DOHH2 (cell line): ENCODE measurements around the gene TRPV4.

Experiments used
- H3F3A ChIP-seq: fragments of 200-600 bp; sonication (generic), shearing (Covaris generic); 2 replicates; pipeline ENCODE4 v1.6.0; 2016; ENCODE audit warnings: antibody characterized with exemption, mild to moderate bottlenecking; ENCODE audit not compliant: control insufficient read depth, insufficient read depth
- H3K27ac ChIP-seq: fragments of 200-600 bp; sonication (generic); 2 replicates; pipeline ENCODE4 v1.5.1; 2014; ENCODE audit warnings: low read depth, mild to moderate bottlenecking, low read length, moderate library complexity
- H3K27me3 ChIP-seq: fragments of 200-600 bp; sonication (generic); 2 replicates; pipeline ENCODE4 v1.6.1; 2014; ENCODE audit warnings: mild to moderate bottlenecking, low read length, mixed read lengths; ENCODE audit not compliant: control insufficient read depth
- H3K36me3 ChIP-seq: fragments of 200-600 bp; sonication (generic); 2 replicates; pipeline ENCODE4 v1.6.1; 2014; ENCODE audit warnings: mild to moderate bottlenecking, low read length, moderate library complexity, mixed read lengths; ENCODE audit not compliant: control insufficient read depth
- H3K4me1 ChIP-seq: fragments of 200-600 bp; sonication (generic); 2 replicates; pipeline ENCODE4 v1.6.1; 2014; ENCODE audit warnings: mild to moderate bottlenecking, low read length, mixed read lengths; ENCODE audit not compliant: control insufficient read depth
- H3K4me2 ChIP-seq: fragments of 200-600 bp; sonication (generic); 2 replicates; pipeline ENCODE4 v1.6.0; 2014; ENCODE audit warnings: mild to moderate bottlenecking, low read length, moderate library complexity
- H3K4me3 ChIP-seq: fragments of 200-600 bp; sonication (generic); 2 replicates; pipeline ENCODE4 v1.5.1; 2014; ENCODE audit warnings: mild to moderate bottlenecking, low read length, mixed read lengths
- H3K79me2 ChIP-seq: fragments of 200-600 bp; sonication (generic); 2 replicates; pipeline ENCODE4 v1.6.1; 2014; ENCODE audit warnings: mild to moderate bottlenecking, low read length, mixed read lengths; ENCODE audit not compliant: control insufficient read depth
- H3K9me2 ChIP-seq: fragments of 200-600 bp; sonication (generic); replicated peaks from 2 replicates; pipeline ENCODE4 v1.6.1; 2014; ENCODE audit warnings: mild to moderate bottlenecking, low read length, mixed read lengths; ENCODE audit not compliant: control insufficient read depth
- H3K9me3 ChIP-seq: fragments of 200-600 bp; sonication (generic); 2 replicates; pipeline ENCODE4 v1.6.1; 2014; ENCODE audit warnings: antibody characterized with exemption, low read length, mixed read lengths; ENCODE audit not compliant: control insufficient read depth, insufficient read depth
- H4K20me1 ChIP-seq: fragments of 200-600 bp; sonication (generic); 2 replicates; pipeline ENCODE4 v1.6.0; 2014; ENCODE audit warnings: low read depth, mild to moderate bottlenecking, antibody characterized with exemption, low read length, moderate library complexity; ENCODE audit not compliant: control insufficient read depth, insufficient read depth
- CTCF ChIP-seq: fragments of 200-600 bp; sonication (generic); IDR thresholded peaks from one replicate; pipeline ENCODE4 v1.5.1; 2014; ENCODE audit warnings: antibody characterized with exemption, mild to moderate bottlenecking, low read depth, low read length; ENCODE audit not compliant: poor library complexity, severe bottlenecking
- EZH2phosphoT487 ChIP-seq: fragments of 200-600 bp; sonication (generic); IDR thresholded peaks from 2 replicates; pipeline ENCODE4 v1.6.1; 2017; ENCODE audit warnings: borderline replicate concordance, mild to moderate bottlenecking, antibody characterized with exemption, low read length, moderate library complexity, mixed read lengths

Gene TRPV4

GRCh38 chr12:109833307-109834189 lies at the start of gene TRPV4:
Gene TRPV4, minus strand, starts transcription at chr12:109833398. Its CDS starts 18,602 bp downstream, at chr12:109814796.
- H3K9me3 ChIP-seq, result no peaks in the 10 kb centered on the region
- TF ChIP-seq EZH2phosphoT487 (no peak), CTCF (no peak)
- peaks cover 3% of the 10 kb centered on the region; the same call in 1 of the 2 replicates for H3K27me3 ChIP-seq
- H4K20me1 ChIP-seq, result no peaks in the 10 kb centered on the region
- H3K36me3 ChIP-seq, result no peaks in the 10 kb centered on the region
- H3K9me2 ChIP-seq, result no peaks in the 10 kb centered on the region
- H3K79me2 ChIP-seq, result no peaks in the 10 kb centered on the region
- no peak within 1 kb of the TSS for H3K27ac ChIP-seq
- H3K4me2 ChIP-seq, result no peak within 1 kb of the TSS
- no peaks in the 10 kb centered on the region for H3F3A ChIP-seq
- no peaks in the 10 kb centered on the region for H3K4me1 ChIP-seq
- no peak within 1 kb of the TSS for H3K4me3 ChIP-seq

- H4K20me1 ChIP-seq, result no peaks in the 10 kb centered on the region
- no peak overlapping the region for H3K27ac ChIP-seq
- H3K4me2 ChIP-seq, result no peak overlapping the region
- H3K9me2 ChIP-seq, result no peaks in the 10 kb centered on the region
- TF ChIP-seq EZH2phosphoT487 (no peak), CTCF (no peak)
- no peak overlapping the region for H3K4me3 ChIP-seq
- peaks cover 5% of the 10 kb centered on the region; the same call in 1 of the 2 replicates for H3K27me3 ChIP-seq
- H3F3A ChIP-seq, result no peaks in the 10 kb centered on the region
- no peaks in the 10 kb centered on the region for H3K36me3 ChIP-seq
- H3K79me2 ChIP-seq, result peaks cover 14% of the 10 kb centered on the region
- peaks cover 32% of the 10 kb centered on the region for H3K4me1 ChIP-seq
- no peaks in the 10 kb centered on the region for H3K9me3 ChIP-seq
Measured at GRCh38 chr12:109881752-109882151, 48.6 kb upstream of the TRPV4 start.

- H3K79me2 ChIP-seq, result peaks cover 14% of the 10 kb centered on the region
- H3K36me3 ChIP-seq, result no peaks in the 10 kb centered on the region
- no peak overlapping the region for H3K27ac ChIP-seq
- H4K20me1 ChIP-seq, result no peaks in the 10 kb centered on the region
- H3F3A ChIP-seq, result no peaks in the 10 kb centered on the region
- peak overlapping the region; percentile 75 for H3K4me3 ChIP-seq
- H3K4me1 ChIP-seq, result peaks cover 40% of the 10 kb centered on the region
- peaks cover 5% of the 10 kb centered on the region; the same call in 1 of the 2 replicates for H3K27me3 ChIP-seq
- H3K4me2 ChIP-seq, result peak overlapping the region; percentile 83
- TF ChIP-seq CTCF, result no peak
- no peak for TF ChIP-seq EZH2phosphoT487
- H3K9me2 ChIP-seq, result no peaks in the 10 kb centered on the region
- no peaks in the 10 kb centered on the region for H3K9me3 ChIP-seq
Measured at GRCh38 chr12:109880938-109881337, 47.7 kb upstream of the TRPV4 start.
